Ovary (tissue), 3 donors: ENCODE data around the gene BRCA1.

Source experiments
- POLR2A ChIP-seq: fragments of 450-650 bp; IDR thresholded peaks from one replicate; pipeline ENCODE4 v1.6.1; 2017; ENCODE audit warnings: antibody characterized with exemption, mild to moderate bottlenecking, moderate library complexity
- TF ChIP-seq, protein P1 (sequence below), 3 donors: fragments of 450-650 bp in 2 of 3; fragments of 200-600 bp in 1 of 3; IDR thresholded peaks; one replicate each; pipeline versions ENCODE4 v1.5.1 to v1.8.0; 2016 to 2022; ENCODE audit warnings: antibody characterized with exemption in 3 of 3, mild to moderate bottlenecking in 1 of 3
- donor health status: DM: no; HTN: no; CAD: no.

DNA sequence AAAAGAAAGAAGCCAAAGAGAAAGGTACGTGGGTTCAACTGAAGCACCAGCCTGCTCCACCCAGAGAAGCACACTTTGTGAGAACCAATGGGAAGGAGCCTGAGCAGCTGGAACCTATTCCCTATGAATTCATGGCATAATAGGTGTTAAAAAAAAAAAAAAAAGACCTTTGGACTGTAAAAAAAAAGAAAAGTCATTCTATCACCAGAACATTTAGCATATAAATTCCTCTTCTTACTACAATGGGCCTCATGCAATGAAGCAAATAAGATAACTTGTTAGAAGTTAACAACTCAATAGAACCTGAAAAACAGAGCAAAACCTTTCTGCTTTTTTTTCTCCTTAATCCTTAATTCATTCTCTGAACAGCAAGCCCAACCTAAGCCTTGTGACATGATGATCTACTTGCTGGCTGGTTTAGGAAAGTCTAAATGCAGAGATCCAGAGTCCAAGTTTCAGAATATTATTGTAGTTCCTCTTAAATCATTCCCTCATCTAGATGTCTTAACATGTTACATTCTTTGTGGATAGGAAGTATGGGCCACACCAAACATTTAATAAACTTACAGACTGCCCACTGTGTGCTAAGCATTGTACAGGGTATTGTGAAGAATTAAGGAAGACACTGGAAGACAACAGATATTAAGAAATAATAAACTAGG is 45.4 kb downstream of the BRCA1 start:
- TF ChIP-seq, protein P1, sequence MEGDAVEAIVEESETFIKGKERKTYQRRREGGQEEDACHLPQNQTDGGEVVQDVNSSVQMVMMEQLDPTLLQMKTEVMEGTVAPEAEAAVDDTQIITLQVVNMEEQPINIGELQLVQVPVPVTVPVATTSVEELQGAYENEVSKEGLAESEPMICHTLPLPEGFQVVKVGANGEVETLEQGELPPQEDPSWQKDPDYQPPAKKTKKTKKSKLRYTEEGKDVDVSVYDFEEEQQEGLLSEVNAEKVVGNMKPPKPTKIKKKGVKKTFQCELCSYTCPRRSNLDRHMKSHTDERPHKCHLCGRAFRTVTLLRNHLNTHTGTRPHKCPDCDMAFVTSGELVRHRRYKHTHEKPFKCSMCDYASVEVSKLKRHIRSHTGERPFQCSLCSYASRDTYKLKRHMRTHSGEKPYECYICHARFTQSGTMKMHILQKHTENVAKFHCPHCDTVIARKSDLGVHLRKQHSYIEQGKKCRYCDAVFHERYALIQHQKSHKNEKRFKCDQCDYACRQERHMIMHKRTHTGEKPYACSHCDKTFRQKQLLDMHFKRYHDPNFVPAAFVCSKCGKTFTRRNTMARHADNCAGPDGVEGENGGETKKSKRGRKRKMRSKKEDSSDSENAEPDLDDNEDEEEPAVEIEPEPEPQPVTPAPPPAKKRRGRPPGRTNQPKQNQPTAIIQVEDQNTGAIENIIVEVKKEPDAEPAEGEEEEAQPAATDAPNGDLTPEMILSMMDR (IDR thresholded peaks at IDR 0.05), result no peak
- no peak for TF ChIP-seq POLR2A
